Bronchial epithelial cell (primary cell): ENCODE results near the gene KRTAP8-1. TPM values are rescaled to one million over a fixed set of nuclear protein-coding genes. Genes with fewer than 3 reads are reported as not detected.

ENCODE experiments used
- DNase-seq: peaks from one replicate; pipeline ENCODE4 v3.0.0-alpha.2; 2010; ENCODE audit warnings: low read depth
- FAIRE-seq: peaks from 2 replicates; lab custom pipeline; 2011; peaks lifted over from hg19 to GRCh38; lab: Jason Lieb, UNC
- H3K27me3 ChIP-seq: 2 replicates; pipeline ENCODE4 v1.5.1; 2011; ENCODE audit warnings: low read length; ENCODE audit not compliant: control insufficient read depth, insufficient read depth
- H3K36me3 ChIP-seq: 2 replicates; pipeline ENCODE4 v1.5.1; 2011; ENCODE audit warnings: low read length; ENCODE audit not compliant: control insufficient read depth, insufficient read depth
- H3K4me3 ChIP-seq: 2 replicates; pipeline ENCODE4 v1.5.1; 2011; ENCODE audit warnings: mild to moderate bottlenecking, low read depth, low read length, control low read depth
- CTCF ChIP-seq: IDR thresholded peaks from 2 replicates; pipeline ENCODE4 v1.5.1; 2011; ENCODE audit warnings: mild to moderate bottlenecking, moderate library complexity, low read length, control low read depth, inconsistent platforms; ENCODE audit not compliant: insufficient read depth, severe bottlenecking
- total RNA-seq: library from RNA; depleted of rRNA; stranded (reverse); fragments of >200 nt; gene quantifications from 2 replicates; pipeline ENCODE4 v1.2.1, GENCODE V29; 2014

KRTAP8-1 gene
- total RNA-seq, 1 donor from 2014 or later = not detected

- Histone ChIP-seq H3K27me3 (no peaks in the 10 kb centered on the region), H3K4me3 (no peak overlapping the region), H3K36me3 (no peaks in the 10 kb centered on the region)
- DNase-seq (no peak), FAIRE-seq (no peak)
- TF ChIP-seq CTCF = no peak
These were observed 33.8 kb downstream of the KRTAP8-1 start for GRCh38 chr21:30779249-30779648.

- DNase-seq = no peak
- TF ChIP-seq CTCF = no peak
- H3K36me3 ChIP-seq = no peaks in the 10 kb centered on the region
- no peaks in the 10 kb centered on the region for H3K27me3 ChIP-seq
- no peak overlapping the region for H3K4me3 ChIP-seq
- FAIRE-seq = no peak
These were observed 43.2 kb downstream of the KRTAP8-1 start for GRCh38 chr21:30769724-30770431.

Other genes with a start within 250 kb of the KRTAP8-1 start
- not detected in 2 replicates for gene KRTAP22-2, start 222.9 kb downstream of the KRTAP8-1 start, total RNA-seq
- gene KRTAP6-3, start 220.8 kb downstream of the KRTAP8-1 start, total RNA-seq = not detected in 2 replicates
- not detected in 2 replicates for gene KRTAP6-2, start 214.4 kb downstream of the KRTAP8-1 start, total RNA-seq
- gene KRTAP22-1, start 212.2 kb downstream of the KRTAP8-1 start, total RNA-seq = not detected in 2 replicates
- not detected in 2 replicates for gene KRTAP6-1, start 199.3 kb downstream of the KRTAP8-1 start, total RNA-seq
- gene KRTAP20-1, start 196.8 kb downstream of the KRTAP8-1 start, total RNA-seq = not detected in 2 replicates
- gene KRTAP20-4, start 192.6 kb downstream of the KRTAP8-1 start, total RNA-seq = not detected in 2 replicates
- gene KRTAP20-2, start 178.1 kb downstream of the KRTAP8-1 start, total RNA-seq = not detected in 2 replicates
- not detected in 2 replicates for gene KRTAP20-3, start 170.4 kb downstream of the KRTAP8-1 start, total RNA-seq
- not detected in 2 replicates for gene KRTAP21-3, start 94.5 kb downstream of the KRTAP8-1 start, total RNA-seq
- gene KRTAP21-2, start 66.0 kb downstream of the KRTAP8-1 start, total RNA-seq = not detected in 2 replicates
- not detected in 2 replicates for gene KRTAP21-1, start 57.8 kb downstream of the KRTAP8-1 start, total RNA-seq
- gene KRTAP7-1, start 16.5 kb upstream of the KRTAP8-1 start, total RNA-seq = not detected in 2 replicates
- not detected in 2 replicates for gene KRTAP11-1, start 68.3 kb upstream of the KRTAP8-1 start, total RNA-seq
- gene KRTAP19-8, start 225.2 kb upstream of the KRTAP8-1 start, total RNA-seq = not detected in 2 replicates